Colonic mucosa (tissue), 4 donors: Measurements from ENCODE around the gene KLHDC8A. TPM values are rescaled to one million over a fixed set of nuclear protein-coding genes. Genes with fewer than 3 reads are reported as not detected.
A peak's percentile ranks its signal among the peaks of the same experiment; 100 is the strongest.

Experiments used
- DNase-seq: peaks from one replicate; pipeline ENCODE4 v3.0.0-alpha.2; 2020
- H3K27ac ChIP-seq: fragments of 200-600 bp; one replicate; pipeline ENCODE4 v1.8.0; 2021
- H3K27me3 ChIP-seq: fragments of 200-600 bp; one replicate; pipeline ENCODE4 v1.8.0; 2021
- H3K36me3 ChIP-seq: fragments of 200-600 bp; one replicate; pipeline ENCODE4 v1.8.0; 2021
- H3K4me1 ChIP-seq: fragments of 200-600 bp; one replicate; pipeline ENCODE4 v1.8.0; 2021; ENCODE audit warnings: mild to moderate bottlenecking
- H3K4me3 ChIP-seq: fragments of 200-600 bp; one replicate; pipeline ENCODE4 v1.8.0; 2021
- H3K9ac ChIP-seq, 2 donors: one replicate each; pipeline ENCODE4 v1.7.0; 2013; ENCODE audit warnings: control low read depth in 2 of 2, low read depth in 2 of 2, low read length in 2 of 2
- H3K9me3 ChIP-seq: fragments of 200-600 bp; one replicate; pipeline ENCODE4 v1.8.0; 2021
- CTCF ChIP-seq: fragments of 200-600 bp; IDR thresholded peaks from one replicate; pipeline ENCODE4 v1.8.0; 2022; ENCODE audit warnings: antibody characterized with exemption, mild to moderate bottlenecking
- intact Hi-C: fragments of 100-400 bp; cut with DNase I; formaldehyde crosslinking; loops from one replicate; pipeline ENCODE4 v1.14.1; 2022
- total RNA-seq, 2 donors: library from RNA; stranded (reverse); fragmentation: NEBNext Ultra II Directional in 1 of 2; extraction: Animal tissue kit (Norgen Biotek cat#: 25700) in 1 of 2; gene quantifications; one replicate each; pipeline ENCODE4 v1.2.1, GENCODE V29; 2021
- donor health status: healthy.
- donor health status: DM: no; HTN: no; CAD: no.
- donor health status: DM: no; HTN: no; CAD: no.

The KLHDC8A gene
- total RNA-seq, 2 donors from 2014 or later, result 0.44 to 0.58 TPM

GRCh38 chr1:205358579-205358978 is 1.9 kb upstream of the KLHDC8A start:
- Histone ChIP-seq H3K4me3 (no peak overlapping the region), H3K9me3 (no peaks in the 10 kb centered on the region), H3K9ac (no peak overlapping the region), H3K36me3 (no peaks in the 10 kb centered on the region), H3K4me1 (no peaks in the 10 kb centered on the region), H3K27ac (no peak overlapping the region), H3K27me3 (no peaks in the 10 kb centered on the region)
- DNase-seq, result no peak
- intact Hi-C loops, result no loop called here
- no peak for TF ChIP-seq CTCF

- no peaks in the 10 kb centered on the region for H3K9me3 ChIP-seq
- H3K4me3 ChIP-seq, result no peak overlapping the region
- no peak overlapping the region for H3K27ac ChIP-seq
- H3K4me1 ChIP-seq, result no peaks in the 10 kb centered on the region
- intact Hi-C loops, result no loop called here
- H3K27me3 ChIP-seq, result no peaks in the 10 kb centered on the region
- DNase-seq, result no peak
- TF ChIP-seq CTCF, result no peak
- H3K36me3 ChIP-seq, result no peaks in the 10 kb centered on the region
- H3K9ac ChIP-seq, result no peak overlapping the region
Measured at GRCh38 chr1:205357567-205357966, 845 bp upstream of the KLHDC8A start.

GRCh38 chr1:205355075-205355453 is 1.7 kb downstream of the KLHDC8A start:
- Histone ChIP-seq H3K27me3 (no peaks in the 10 kb centered on the region), H3K4me1 (no peaks in the 10 kb centered on the region), H3K9ac (no peak overlapping the region), H3K9me3 (no peaks in the 10 kb centered on the region), H3K4me3 (no peak overlapping the region), H3K36me3 (no peaks in the 10 kb centered on the region), H3K27ac (peak overlapping the region; percentile 52)
- intact Hi-C loops, result no loop called here
- DNase-seq, result peak; percentile 92
- TF ChIP-seq CTCF, result no peak

- no peaks in the 10 kb centered on the region for H3K9me3 ChIP-seq
- H3K4me1 ChIP-seq, result no peaks in the 10 kb centered on the region
- H3K9ac ChIP-seq, result no peak overlapping the region
- DNase-seq, result peak; percentile 77
- H3K36me3 ChIP-seq, result no peaks in the 10 kb centered on the region
- no peaks in the 10 kb centered on the region for H3K27me3 ChIP-seq
- H3K4me3 ChIP-seq, result no peak overlapping the region
- TF ChIP-seq CTCF, result peak; percentile 74
- H3K27ac ChIP-seq, result peak overlapping the region; percentile 52
- intact Hi-C loops, result loop anchor here (5.0 kb wide), 1 partner anchor 133 kb away; no protein-coding TSS in a partner anchor
Measured at GRCh38 chr1:205354259-205355074, 2.3 kb downstream of the KLHDC8A start.

DNA sequence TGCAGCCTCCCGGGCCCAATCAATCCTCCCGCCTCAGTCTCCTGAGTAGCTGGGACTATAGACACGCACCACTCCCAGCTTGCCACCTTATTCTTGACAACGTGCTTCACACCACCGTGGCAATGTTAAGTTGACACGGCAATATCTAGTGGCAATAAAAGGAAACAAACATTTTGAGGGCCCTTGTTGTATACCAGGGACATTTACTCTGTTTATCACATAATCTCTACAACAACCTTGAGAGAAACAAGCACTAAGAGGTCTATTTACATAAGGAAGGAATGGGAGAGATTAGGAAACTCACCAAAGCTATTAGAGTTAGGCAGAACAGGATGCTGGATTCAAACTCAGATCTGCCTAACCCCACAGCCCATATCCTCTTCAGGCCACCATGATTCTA is 3.1 kb downstream of the KLHDC8A start:
- H3K9ac ChIP-seq, result no peak overlapping the region
- intact Hi-C loops, result loop anchor here (5.0 kb wide), 1 partner anchor 134 kb away; no protein-coding TSS in a partner anchor
- H3K4me3 ChIP-seq, result no peak overlapping the region
- H3K36me3 ChIP-seq, result no peaks in the 10 kb centered on the region
- no peaks in the 10 kb centered on the region for H3K9me3 ChIP-seq
- no peak for DNase-seq
- no peak overlapping the region for H3K27ac ChIP-seq
- TF ChIP-seq CTCF, result no peak
- no peaks in the 10 kb centered on the region for H3K27me3 ChIP-seq
- H3K4me1 ChIP-seq, result no peaks in the 10 kb centered on the region
